ENCODE results near the gene SLC25A18.

DNA sequence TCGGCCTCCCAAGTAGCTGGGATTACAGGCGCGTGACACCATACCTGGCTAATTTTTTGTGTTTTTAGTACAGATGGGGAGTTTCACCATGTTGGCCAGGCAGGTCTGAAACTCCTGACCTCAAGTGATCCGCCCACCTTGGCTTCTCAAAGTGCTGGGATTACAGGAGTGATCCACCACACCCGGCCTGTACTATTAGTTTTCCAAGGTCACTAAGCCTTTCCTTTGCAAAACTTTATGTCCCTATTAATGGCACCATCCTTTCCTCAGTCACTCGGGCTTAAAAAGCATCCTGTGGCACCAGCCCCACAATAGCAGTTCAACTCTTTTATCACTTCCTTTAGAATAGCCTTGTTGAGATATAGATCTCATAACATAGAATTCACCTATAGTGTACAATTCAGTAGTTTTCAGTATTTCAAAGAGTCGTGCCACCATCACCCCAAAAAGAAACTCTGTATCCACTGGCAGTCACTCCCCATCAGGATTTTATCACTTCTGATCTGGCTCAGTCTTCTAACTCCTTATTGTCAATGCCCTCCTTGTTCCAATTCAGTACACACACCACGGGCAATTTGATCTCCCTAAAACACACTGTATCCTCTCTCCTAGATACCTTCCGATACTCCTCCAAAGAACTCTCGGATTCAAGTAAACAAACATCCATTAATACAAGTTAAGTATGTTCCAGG, 74.3 kb downstream of the SLC25A18 start:
- TF ChIP-seq SUZ12 (IDR thresholded peaks at IDR 0.05; ENCODE audit: extremely low read depth, insufficient read depth, insufficient read length) (no peak), ZNF274 (IDR thresholded peaks at IDR 0.05; ENCODE audit: low read depth, low read length) (no peak), YY1 (IDR thresholded peaks at IDR 0.05; ENCODE audit: insufficient read depth, insufficient read length) (no peak)

Measured in NT2/D1 (cell line).